HG03097 (cell line): ENCODE measurements around the gene SEPSECS.

ENCODE experiments used
- ATAC-seq: cut with Tn5 transposase; IDR thresholded peaks from one replicate; pipeline ENCODE4 v1.9.1; 2021; ENCODE audit not compliant: unreplicated experiment, low FRiP score

The SEPSECS gene

GRCh38 chr4:25158817-25159216 lies 1.4 kb downstream of the SEPSECS start:
- no peak for ATAC-seq

- ATAC-seq, result no peak
Observed at GRCh38 chr4:25157081-25157480, 3.2 kb downstream of the SEPSECS start.

- ATAC-seq, result no peak
Observed at GRCh38 chr4:25155947-25156346, 4.3 kb downstream of the SEPSECS start.

- ATAC-seq, result no peak
Observed at GRCh38 chr4:25154594-25155265, 5.5 kb downstream of the SEPSECS start.

- ATAC-seq, result no peak
Observed at GRCh38 chr4:25146076-25146475, 14.2 kb downstream of the SEPSECS start.

- no peak for ATAC-seq
Observed at GRCh38 chr4:25144870-25145481, 15.3 kb downstream of the SEPSECS start.

- no peak for ATAC-seq
Observed at GRCh38 chr4:25142468-25142867, 17.8 kb downstream of the SEPSECS start.

GRCh38 chr4:25141592-25141991 lies 18.7 kb downstream of the SEPSECS start:
- no peak for ATAC-seq

GRCh38 chr4:25133132-25133531 lies 27.1 kb downstream of the SEPSECS start:
- no peak for ATAC-seq

- ATAC-seq, result no peak
Observed at GRCh38 chr4:25131926-25132325, 28.3 kb downstream of the SEPSECS start.

- no peak for ATAC-seq
Observed at GRCh38 chr4:25131381-25131780, 28.9 kb downstream of the SEPSECS start.

GRCh38 chr4:25129917-25130316 lies 30.3 kb downstream of the SEPSECS start:
- ATAC-seq, result no peak

- ATAC-seq, result no peak
Observed at GRCh38 chr4:25128671-25129070, 31.6 kb downstream of the SEPSECS start.

GRCh38 chr4:25123236-25123635 lies 37.0 kb downstream of the SEPSECS start:
- ATAC-seq, result peak; percentile 95

- no peak for ATAC-seq
Observed at GRCh38 chr4:25120146-25120940, 39.9 kb downstream of the SEPSECS start.

- ATAC-seq, result no peak
Observed at GRCh38 chr4:25117716-25118472, 42.4 kb downstream of the SEPSECS start.

- ATAC-seq, result no peak
Observed at GRCh38 chr4:25117274-25117673, 43.0 kb downstream of the SEPSECS start.

- no peak for ATAC-seq
Observed at GRCh38 chr4:25113915-25114904, 46.0 kb downstream of the SEPSECS start.

GRCh38 chr4:25112995-25113380 lies 47.3 kb downstream of the SEPSECS start:
- ATAC-seq, result no peak
